ENCODE results near the gene SERPINB1. TPM values are rescaled to one million over a fixed set of nuclear protein-coding genes. Genes with fewer than 3 reads are reported as not detected.
A peak's percentile ranks its signal among the peaks of the same experiment; 100 is the strongest.

The SERPINB1 gene
- total RNA-seq, 3 donors from 2014 or later (not counting 1 experiment from before 2014, with no cell fraction given), result 74.8 to 80.2 (median 78.1) TPM

DNA sequence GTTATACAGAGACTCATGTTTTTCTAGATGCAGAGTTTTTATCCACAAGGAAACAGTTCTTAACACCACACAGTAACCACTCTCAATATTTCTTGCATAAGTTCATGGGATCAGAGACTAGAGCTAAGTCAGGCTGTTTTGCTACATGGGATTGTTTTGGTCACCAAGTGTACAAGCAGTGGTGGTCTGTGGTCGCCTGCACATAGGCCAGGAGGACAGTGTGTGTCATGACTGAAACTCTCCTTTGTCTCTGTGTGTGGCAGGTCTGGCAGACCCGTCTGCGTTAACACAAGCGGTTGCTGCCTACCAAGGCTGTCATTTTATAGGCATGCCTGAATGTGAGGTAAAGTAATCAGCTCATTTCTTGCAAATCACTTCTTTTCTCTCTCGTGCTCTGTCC is 57.6 kb downstream of the SERPINB1 start:
- Mint-ChIP-seq H3K36me3 (no peaks in the 10 kb centered on the region), H3K4me1 (peaks cover 23 to 28% of the 10 kb centered on the region in 2 donors), H3K4me3 (no peak overlapping the region), H3K9me3 (no peaks in the 10 kb centered on the region), H3K27me3 (ENCODE audit: low read depth in 2 of 2) (no peaks in the 10 kb centered on the region), H3K27ac (peak overlapping the region; percentile 35 to 69)
- DNase-seq, result no peak
- Histone ChIP-seq H3K4me1 (ENCODE audit: control insufficient read depth, insufficient read depth, low read length) (peaks cover 4% of the 10 kb centered on the region), H3K36me3 (ENCODE audit: control insufficient read depth, insufficient read depth, low read length) (peaks cover 49% of the 10 kb centered on the region), H3K9me3 (ENCODE audit: control insufficient read depth, insufficient read depth, low read length) (no peaks in the 10 kb centered on the region), H3K4me3 (ENCODE audit: low read length) (no peak overlapping the region), H3K27ac (ENCODE audit: low read length) (no peak overlapping the region), H3K27me3 (ENCODE audit: control insufficient read depth, insufficient read depth, low read length) (no peaks in the 10 kb centered on the region)
- WGBS (ENCODE audit: insufficient coverage), result 44% methylated on average over 5 of the region's 5 CpGs
- intact Hi-C loops (cut with micrococcal nuclease), result no loop called here
- TF ChIP-seq, protein P1, sequence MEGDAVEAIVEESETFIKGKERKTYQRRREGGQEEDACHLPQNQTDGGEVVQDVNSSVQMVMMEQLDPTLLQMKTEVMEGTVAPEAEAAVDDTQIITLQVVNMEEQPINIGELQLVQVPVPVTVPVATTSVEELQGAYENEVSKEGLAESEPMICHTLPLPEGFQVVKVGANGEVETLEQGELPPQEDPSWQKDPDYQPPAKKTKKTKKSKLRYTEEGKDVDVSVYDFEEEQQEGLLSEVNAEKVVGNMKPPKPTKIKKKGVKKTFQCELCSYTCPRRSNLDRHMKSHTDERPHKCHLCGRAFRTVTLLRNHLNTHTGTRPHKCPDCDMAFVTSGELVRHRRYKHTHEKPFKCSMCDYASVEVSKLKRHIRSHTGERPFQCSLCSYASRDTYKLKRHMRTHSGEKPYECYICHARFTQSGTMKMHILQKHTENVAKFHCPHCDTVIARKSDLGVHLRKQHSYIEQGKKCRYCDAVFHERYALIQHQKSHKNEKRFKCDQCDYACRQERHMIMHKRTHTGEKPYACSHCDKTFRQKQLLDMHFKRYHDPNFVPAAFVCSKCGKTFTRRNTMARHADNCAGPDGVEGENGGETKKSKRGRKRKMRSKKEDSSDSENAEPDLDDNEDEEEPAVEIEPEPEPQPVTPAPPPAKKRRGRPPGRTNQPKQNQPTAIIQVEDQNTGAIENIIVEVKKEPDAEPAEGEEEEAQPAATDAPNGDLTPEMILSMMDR (IDR thresholded peaks at IDR 0.05), result no peak
- peak; percentile 53 to 69 (median 62) for ATAC-seq

DNA sequence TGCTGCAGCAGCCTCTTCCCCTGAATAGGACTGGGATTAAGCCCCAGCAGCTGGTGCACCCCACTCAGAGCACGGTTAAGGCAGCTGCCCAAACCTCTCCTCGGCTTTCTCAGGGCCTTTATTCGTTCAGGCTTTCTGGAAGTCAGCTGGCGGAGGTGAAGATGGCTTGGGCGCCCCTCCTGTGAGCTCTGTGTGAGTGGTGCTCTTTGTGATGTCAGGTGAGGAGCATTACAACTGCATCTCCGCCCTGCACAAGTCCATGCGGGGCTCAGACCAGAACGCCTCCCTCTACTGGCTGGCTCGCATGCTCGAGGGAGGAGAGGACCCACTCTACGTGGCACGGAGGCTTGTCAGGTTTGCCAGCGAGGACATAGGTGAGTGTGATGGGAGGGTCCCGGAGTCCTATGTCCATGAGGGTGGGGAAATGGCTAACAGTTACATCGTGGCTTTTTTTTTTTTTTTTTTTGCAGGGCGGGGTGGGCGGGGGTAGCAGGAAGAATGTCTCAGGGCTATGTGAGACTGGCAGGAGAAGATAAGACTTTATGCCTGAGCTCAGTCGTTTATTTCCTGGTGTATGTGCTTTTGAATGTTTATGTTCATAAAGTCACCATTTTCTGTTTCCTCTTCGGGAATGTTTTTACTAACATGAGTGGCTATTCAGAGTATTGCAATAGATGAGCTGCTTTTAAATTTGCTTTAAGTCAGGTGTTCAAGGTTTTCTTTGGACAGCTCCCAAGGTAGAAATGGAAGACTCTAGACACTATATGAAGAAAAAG is 58.3 kb downstream of the SERPINB1 start:
- peaks cover 55% of the 10 kb centered on the region for H3K36me3 ChIP-seq (ENCODE audit: control insufficient read depth, insufficient read depth, low read length)
- whole genome bisulfite sequencing (ENCODE audit: insufficient coverage), result 54% methylated on average over 18 of the region's 19 CpGs
- H3K27ac Mint-ChIP-seq, result peak overlapping the region; percentile 35 to 69
- H3K36me3 Mint-ChIP-seq, result no peaks in the 10 kb centered on the region
- no peak overlapping the region for H3K27ac ChIP-seq (ENCODE audit: low read length)
- no peaks in the 10 kb centered on the region for H3K9me3 ChIP-seq (ENCODE audit: control insufficient read depth, insufficient read depth, low read length)
- no peak overlapping the region for H3K4me3 ChIP-seq (ENCODE audit: low read length)
- H3K4me1 ChIP-seq (ENCODE audit: control insufficient read depth, insufficient read depth, low read length), result peaks cover 4% of the 10 kb centered on the region
- H3K4me1 Mint-ChIP-seq, result peaks cover 23 to 32% of the 10 kb centered on the region in 2 donors
- H3K27me3 ChIP-seq (ENCODE audit: control insufficient read depth, insufficient read depth, low read length), result no peaks in the 10 kb centered on the region
- DNase-seq (no peak), ATAC-seq (peak in 2 of 3 donors; percentile 42 to 55)
- intact Hi-C loops (cut with micrococcal nuclease), result no loop called here
- H3K9me3 Mint-ChIP-seq, result no peaks in the 10 kb centered on the region
- TF ChIP-seq, protein P1 (IDR thresholded peaks at IDR 0.05), result no peak
- no peak overlapping the region for H3K4me3 Mint-ChIP-seq
- H3K27me3 Mint-ChIP-seq (ENCODE audit: low read depth in 2 of 2), result no peaks in the 10 kb centered on the region

DNA sequence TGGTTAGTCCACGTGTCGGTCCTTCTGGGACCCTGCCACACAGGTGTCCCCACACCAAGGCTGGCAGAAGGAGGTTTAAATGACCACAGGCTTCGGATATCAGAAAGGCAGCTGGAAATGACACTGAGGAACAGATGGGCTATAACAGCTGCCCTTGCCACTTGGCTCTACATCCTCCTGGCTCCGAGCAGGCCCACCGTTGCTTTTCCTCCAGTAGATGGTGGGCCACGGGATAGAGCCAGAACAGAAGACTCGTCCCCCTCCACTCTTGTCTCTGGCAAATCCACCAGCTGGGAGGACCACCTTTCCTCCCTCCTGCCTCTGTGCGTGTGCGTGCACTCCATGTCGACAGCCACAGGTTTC is 58.9 kb downstream of the SERPINB1 start:
- Histone ChIP-seq H3K27me3 (ENCODE audit: control insufficient read depth, insufficient read depth, low read length) (no peaks in the 10 kb centered on the region), H3K9me3 (ENCODE audit: control insufficient read depth, insufficient read depth, low read length) (no peaks in the 10 kb centered on the region), H3K36me3 (ENCODE audit: control insufficient read depth, insufficient read depth, low read length) (peaks cover 53% of the 10 kb centered on the region), H3K4me3 (ENCODE audit: low read length) (no peak overlapping the region), H3K27ac (ENCODE audit: low read length) (no peak overlapping the region), H3K4me1 (ENCODE audit: control insufficient read depth, insufficient read depth, low read length) (peaks cover 4% of the 10 kb centered on the region)
- ATAC-seq, result no peak
- DNase-seq, result no peak
- Mint-ChIP-seq H3K4me3 (no peak overlapping the region), H3K4me1 (peaks cover 24 to 35% of the 10 kb centered on the region in 2 donors), H3K27ac (peak overlapping the region in 1 of 2 donors; percentile 69), H3K27me3 (ENCODE audit: low read depth in 2 of 2) (no peaks in the 10 kb centered on the region), H3K36me3 (no peaks in the 10 kb centered on the region), H3K9me3 (no peaks in the 10 kb centered on the region)
- intact Hi-C loops (cut with micrococcal nuclease), result no loop called here
- TF ChIP-seq, protein P1 (IDR thresholded peaks at IDR 0.05), result no peak
- 78% methylated on average over 10 of the region's 10 CpGs for WGBS (ENCODE audit: insufficient coverage)

DNA sequence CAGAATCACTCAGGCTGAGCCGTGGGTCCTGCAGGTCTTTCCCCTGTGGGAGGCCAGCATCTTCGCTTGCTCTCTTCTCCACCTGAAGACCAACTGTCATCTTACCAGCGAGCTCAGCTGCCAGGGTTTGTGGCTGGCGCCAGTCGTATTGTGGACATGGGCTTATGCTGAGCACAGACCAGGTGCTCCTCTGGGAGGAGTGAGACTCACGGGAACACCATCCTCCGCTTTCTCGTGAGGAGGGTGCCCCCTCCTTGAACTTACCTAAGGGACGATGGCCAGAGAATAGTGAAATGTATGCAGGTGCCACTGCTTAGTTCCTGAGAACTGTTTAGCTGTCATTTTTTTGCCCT is 59.3 kb downstream of the SERPINB1 start:
- Histone ChIP-seq H3K4me1 (ENCODE audit: control insufficient read depth, insufficient read depth, low read length) (peaks cover 4% of the 10 kb centered on the region), H3K4me3 (ENCODE audit: low read length) (no peak overlapping the region), H3K27ac (ENCODE audit: low read length) (no peak overlapping the region), H3K36me3 (ENCODE audit: control insufficient read depth, insufficient read depth, low read length) (peaks cover 52% of the 10 kb centered on the region), H3K9me3 (ENCODE audit: control insufficient read depth, insufficient read depth, low read length) (no peaks in the 10 kb centered on the region), H3K27me3 (ENCODE audit: control insufficient read depth, insufficient read depth, low read length) (no peaks in the 10 kb centered on the region)
- DNase-seq (no peak), ATAC-seq (no peak)
- Mint-ChIP-seq H3K4me1 (peaks cover 28 to 40% of the 10 kb centered on the region in 2 donors), H3K27ac (no peak overlapping the region), H3K27me3 (ENCODE audit: low read depth in 2 of 2) (no peaks in the 10 kb centered on the region), H3K4me3 (no peak overlapping the region), H3K9me3 (no peaks in the 10 kb centered on the region), H3K36me3 (no peaks in the 10 kb centered on the region)
- 85% methylated on average over 9 of the region's 9 CpGs for WGBS (ENCODE audit: insufficient coverage)
- intact Hi-C loops (cut with micrococcal nuclease), result no loop called here
- TF ChIP-seq, protein P1 (IDR thresholded peaks at IDR 0.05), result no peak
